Islet precursor cell (in vitro differentiated cells): ENCODE measurements around the gene PCNX1.
"Not testable (repeated sequence)": the region's sequence is repeated elsewhere in the genome, so short reads cannot be mapped to it uniquely, and the experiment has no call there.

ENCODE experiments used
- DNase-seq: peaks from one replicate; pipeline ENCODE4 v3.0.0-alpha.2; 2018

Gene PCNX1

GRCh38 chr14:70971560-70971959 is 64.3 kb downstream of the PCNX1 start:
- DNase-seq, result no peak

- DNase-seq, result peak; percentile 86
Measured at GRCh38 chr14:70972107-70972976, 65.1 kb downstream of the PCNX1 start.

- no peak for DNase-seq
Measured at GRCh38 chr14:70976591-70976990, 69.3 kb downstream of the PCNX1 start.

GRCh38 chr14:70981000-70981952 is 74.0 kb downstream of the PCNX1 start:
- no peak for DNase-seq

- DNase-seq, result no peak
Measured at GRCh38 chr14:70982200-70982599, 74.9 kb downstream of the PCNX1 start.

GRCh38 chr14:70987041-70987440 is 79.8 kb downstream of the PCNX1 start:
- DNase-seq, result no peak

GRCh38 chr14:70988452-70988851 is 81.2 kb downstream of the PCNX1 start:
- DNase-seq, result no peak

GRCh38 chr14:70993931-70994330 is 86.7 kb downstream of the PCNX1 start:
- no peak for DNase-seq

- no peak for DNase-seq
Measured at GRCh38 chr14:70995211-70995610, 88.0 kb downstream of the PCNX1 start.

- peak; percentile 74 for DNase-seq
Measured at GRCh38 chr14:70995671-70996070, 88.4 kb downstream of the PCNX1 start.

GRCh38 chr14:70999117-70999516 is 91.9 kb downstream of the PCNX1 start:
- DNase-seq, result no peak

GRCh38 chr14:71000091-71000490 is 92.8 kb downstream of the PCNX1 start:
- no peak for DNase-seq

- no peak for DNase-seq
Measured at GRCh38 chr14:71001742-71002141, 94.5 kb downstream of the PCNX1 start.

- DNase-seq, result no peak
Measured at GRCh38 chr14:71003156-71003555, 95.9 kb downstream of the PCNX1 start.

- no peak for DNase-seq
Measured at GRCh38 chr14:71004481-71004880, 97.2 kb downstream of the PCNX1 start.

GRCh38 chr14:71005076-71005475 is 97.8 kb downstream of the PCNX1 start:
- no peak for DNase-seq

- no peak for DNase-seq
Measured at GRCh38 chr14:71006200-71006563, 98.9 kb downstream of the PCNX1 start.

GRCh38 chr14:71011479-71011878 is 104.2 kb downstream of the PCNX1 start:
- DNase-seq, result no peak

GRCh38 chr14:71012888-71013287 is 105.6 kb downstream of the PCNX1 start:
- DNase-seq, result no peak

- no peak for DNase-seq
Measured at GRCh38 chr14:71013551-71014192, 106.4 kb downstream of the PCNX1 start.

- DNase-seq, result not testable (repeated sequence)
Measured at GRCh38 chr14:71019917-71020316, 112.7 kb downstream of the PCNX1 start.

- no peak for DNase-seq
Measured at GRCh38 chr14:71021347-71022011, 114.2 kb downstream of the PCNX1 start.
